T-cell (primary cell): ENCODE results near the gene CELSR1. TPM values are rescaled to one million over a fixed set of nuclear protein-coding genes. Genes with fewer than 3 reads are reported as not detected.

ENCODE experiments used
- ATAC-seq, 4 experiments: fragments of 200-7000 bp in 3 of 4; fragments of 150-1000 bp in 1 of 4; cut with Tn5 transposase; replicated peaks in 1 of 4; 1 replicate in 3 of 4; 2 replicates in 1 of 4; pipeline ENCODE4 v1.10.0; 2021; ENCODE audit warnings: moderate library complexity in 3 of 4, mild to moderate bottlenecking in 2 of 4, moderate number of reproducible peaks in 1 of 4
- CTCF ChIA-PET, 2 donors: fragments of 300-600 bp; sonication (Branson Sonifier 250); formaldehyde crosslinking; loops; one replicate each; lab custom pipeline; 2022; ENCODE audit warnings: antibody characterized with exemption in 2 of 2; lab: Charles Lee
- POLR2A ChIA-PET, 2 donors: fragments of 300-600 bp; sonication (Branson Sonifier 250); formaldehyde crosslinking; loops; one replicate each; lab custom pipeline; 2022; ENCODE audit warnings: antibody characterized with exemption in 2 of 2; lab: Charles Lee
- DNase-seq, 35 experiments: peaks; one replicate each; pipeline versions ENCODE4 v3.0.0 to v3.0.0-alpha.2; 2013 to 2023
- H3K27ac ChIP-seq: one replicate; pipeline ENCODE4 v1.5.1; 2013; ENCODE audit warnings: low read length
- H3K27me3 ChIP-seq, 2 experiments: replicated peaks in 1 of 2; 1 replicate in 1 of 2; 2 replicates in 1 of 2; pipeline versions ENCODE4 v1.6.1 to v1.7.0; 2013; ENCODE audit warnings: low read length in 1 of 2, mixed read lengths in 1 of 2; ENCODE audit not compliant: control insufficient read depth in 2 of 2, insufficient read depth in 2 of 2; ENCODE audit errors: extremely low read depth in 1 of 2
- H3K36me3 ChIP-seq, 2 donors: 1 replicate in 1 of 2; 2 replicates in 1 of 2; pipeline versions ENCODE4 v1.6.1 to v1.7.0; 2013; ENCODE audit warnings: low read length in 1 of 2; ENCODE audit not compliant: control insufficient read depth in 2 of 2, insufficient read depth in 1 of 2; ENCODE audit errors: extremely low read depth in 1 of 2
- H3K4me1 ChIP-seq, 2 experiments: 1 replicate in 1 of 2; 2 replicates in 1 of 2; pipeline versions ENCODE4 v1.6.1 to v1.7.0; 2013; ENCODE audit warnings: low read length in 2 of 2, mixed read lengths in 1 of 2; ENCODE audit not compliant: insufficient read depth in 2 of 2, control insufficient read depth in 1 of 2; ENCODE audit errors: extremely low read depth in 1 of 2
- H3K4me3 ChIP-seq, 2 donors: 1 replicate in 1 of 2; 2 replicates in 1 of 2; pipeline versions ENCODE4 v1.5.1 to v1.7.0; 2013; ENCODE audit warnings: mild to moderate bottlenecking in 2 of 2, low read length in 1 of 2, moderate library complexity in 1 of 2; ENCODE audit not compliant: control insufficient read depth in 1 of 2; ENCODE audit errors: extremely low read depth in 1 of 2
- H3K9me3 ChIP-seq: 2 replicates; pipeline ENCODE4 v1.7.0; 2013
- H3K27ac Mint-ChIP-seq, 2 donors: one replicate each; pipeline ENCODE4 v1.8.0; 2020 to 2021; ENCODE audit warnings: mild to moderate bottlenecking in 2 of 2, mixed read lengths in 2 of 2
- H3K27me3 Mint-ChIP-seq, 2 donors: one replicate each; pipeline ENCODE4 v1.8.0; 2021 to 2022; ENCODE audit warnings: mixed read lengths in 2 of 2
- H3K36me3 Mint-ChIP-seq: one replicate; pipeline ENCODE4 v1.8.0; 2021; ENCODE audit warnings: mixed read lengths
- H3K4me1 Mint-ChIP-seq, 3 donors: one replicate each; pipeline ENCODE4 v1.8.0; 2020 to 2022; ENCODE audit warnings: mixed read lengths in 3 of 3, mild to moderate bottlenecking in 1 of 3
- H3K4me3 Mint-ChIP-seq, 3 donors: one replicate each; pipeline ENCODE4 v1.8.0; 2020 to 2022; ENCODE audit warnings: mild to moderate bottlenecking in 3 of 3, mixed read lengths in 3 of 3, moderate library complexity in 3 of 3
- H3K9me3 Mint-ChIP-seq, 3 donors: one replicate each; pipeline ENCODE4 v1.8.0; 2020 to 2022; ENCODE audit warnings: mixed read lengths in 3 of 3
- WGBS: methylation state at CpG from one replicate; pipeline ENCODE4 v1.1.5; 2013; ENCODE audit warnings: missing lambda C conversion rate; ENCODE audit not compliant: insufficient coverage; 5-methylcytosine and 5-hydroxymethylcytosine counted together
- total RNA-seq, 35 experiments: library from RNA in 6 of 35; stranded (reverse) in 6 of 35; fragments of 120-200 nt in 1 of 35; gene quantifications; one replicate each; pipeline versions ENCODE4 v1.2.1 to v1.2.4 and lab custom pipeline; 2013 to 2026

The CELSR1 gene
- total RNA-seq, 5 donors from 2014 or later (not counting 1 experiment from before 2014, with no cell fraction given): 1.1 to 2.7 (median 1.6) TPM

- Mint-ChIP-seq H3K9me3 (no peaks in the 10 kb centered on the region), H3K36me3 (no peaks in the 10 kb centered on the region), H3K27me3 (peaks cover 5 to 12% of the 10 kb centered on the region in 2 donors), H3K4me1 (no peaks in the 10 kb centered on the region), H3K27ac (no peak overlapping the region), H3K4me3 (no peak overlapping the region)
- DNase-seq (no peak), ATAC-seq (no peak)
- Histone ChIP-seq H3K27me3 (peaks cover 0 to 26% of the 10 kb centered on the region in 2 experiments), H3K36me3 (no peaks in the 10 kb centered on the region), H3K4me3 (no peak overlapping the region), H3K4me1 (no peaks in the 10 kb centered on the region), H3K9me3 (no peaks in the 10 kb centered on the region), H3K27ac (no peak overlapping the region)
- ChIA-PET CTCF (no interaction called here), POLR2A (no interaction called here)
- WGBS: no CpG with 5 or more reads among the region's 5 CpGs
Measured at GRCh38 chr22:46467006-46467405, 70.4 kb downstream of the CELSR1 start.

GRCh38 chr22:46466255-46466676, 71.2 kb downstream of the CELSR1 start:
- H3K4me3 ChIP-seq: no peak overlapping the region
- Mint-ChIP-seq H3K27ac (no peak overlapping the region), H3K27me3 (peaks cover 5 to 10% of the 10 kb centered on the region in 2 donors), H3K4me3 (no peak overlapping the region), H3K4me1 (no peaks in the 10 kb centered on the region), H3K36me3 (no peaks in the 10 kb centered on the region), H3K9me3 (no peaks in the 10 kb centered on the region)
- 91% methylated on average over 8 of the region's 10 CpGs for WGBS
- no peaks in the 10 kb centered on the region for H3K9me3 ChIP-seq
- no peak overlapping the region for H3K27ac ChIP-seq
- H3K36me3 ChIP-seq: no peaks in the 10 kb centered on the region
- peaks cover 0 to 33% of the 10 kb centered on the region in 2 experiments for H3K27me3 ChIP-seq
- no peak for ATAC-seq
- ChIA-PET POLR2A (no interaction called here), CTCF (no interaction called here)
- H3K4me1 ChIP-seq: no peaks in the 10 kb centered on the region
- DNase-seq: no peak

GRCh38 chr22:46465793-46466192, 71.6 kb downstream of the CELSR1 start:
- Histone ChIP-seq H3K27ac (no peak overlapping the region), H3K36me3 (no peaks in the 10 kb centered on the region), H3K27me3 (peaks cover 0 to 35% of the 10 kb centered on the region in 2 experiments), H3K9me3 (no peaks in the 10 kb centered on the region), H3K4me1 (no peaks in the 10 kb centered on the region), H3K4me3 (no peak overlapping the region)
- ATAC-seq: no peak
- no peak overlapping the region for H3K27ac Mint-ChIP-seq
- CTCF ChIA-PET: no interaction called here
- H3K9me3 Mint-ChIP-seq: no peaks in the 10 kb centered on the region
- DNase-seq: no peak
- POLR2A ChIA-PET: no interaction called here
- 87% methylated on average over 11 of the region's 12 CpGs for WGBS
- H3K4me1 Mint-ChIP-seq: no peaks in the 10 kb centered on the region
- no peak overlapping the region for H3K4me3 Mint-ChIP-seq
- H3K36me3 Mint-ChIP-seq: no peaks in the 10 kb centered on the region
- H3K27me3 Mint-ChIP-seq: peaks cover 5 to 10% of the 10 kb centered on the region in 2 donors

GRCh38 chr22:46465345-46465720, 72.1 kb downstream of the CELSR1 start:
- no peak for DNase-seq
- no peaks in the 10 kb centered on the region for H3K4me1 ChIP-seq
- H3K9me3 Mint-ChIP-seq: no peaks in the 10 kb centered on the region
- no peaks in the 10 kb centered on the region for H3K36me3 ChIP-seq
- WGBS: 72% methylated on average over 10 of the region's 11 CpGs
- CTCF ChIA-PET: no interaction called here
- H3K4me3 Mint-ChIP-seq: no peak overlapping the region
- POLR2A ChIA-PET: no interaction called here
- no peaks in the 10 kb centered on the region for H3K4me1 Mint-ChIP-seq
- no peak overlapping the region for H3K4me3 ChIP-seq
- H3K36me3 Mint-ChIP-seq: no peaks in the 10 kb centered on the region
- no peak overlapping the region for H3K27ac Mint-ChIP-seq
- no peak for ATAC-seq
- peaks cover 5 to 10% of the 10 kb centered on the region in 2 donors for H3K27me3 Mint-ChIP-seq
- no peaks in the 10 kb centered on the region for H3K9me3 ChIP-seq
- peaks cover 0 to 38% of the 10 kb centered on the region in 2 experiments for H3K27me3 ChIP-seq
- no peak overlapping the region for H3K27ac ChIP-seq

- DNase-seq: no peak
- H3K4me1 Mint-ChIP-seq: no peaks in the 10 kb centered on the region
- Histone ChIP-seq H3K9me3 (no peaks in the 10 kb centered on the region), H3K27me3 (peaks cover 0 to 38% of the 10 kb centered on the region in 2 experiments), H3K36me3 (no peaks in the 10 kb centered on the region), H3K27ac (no peak overlapping the region), H3K4me3 (no peak overlapping the region), H3K4me1 (no peaks in the 10 kb centered on the region)
- no peak for ATAC-seq
- no peak overlapping the region for H3K4me3 Mint-ChIP-seq
- no peaks in the 10 kb centered on the region for H3K9me3 Mint-ChIP-seq
- WGBS: 86% methylated on average over 14 of the region's 18 CpGs
- H3K27me3 Mint-ChIP-seq: peaks cover 9 to 13% of the 10 kb centered on the region in 2 donors
- CTCF ChIA-PET: no interaction called here
- H3K36me3 Mint-ChIP-seq: no peaks in the 10 kb centered on the region
- POLR2A ChIA-PET: no interaction called here
- H3K27ac Mint-ChIP-seq: no peak overlapping the region
Measured at GRCh38 chr22:46464701-46465344, 72.6 kb downstream of the CELSR1 start.

GRCh38 chr22:46464296-46464695, 73.1 kb downstream of the CELSR1 start:
- 88% methylated on average over 7 of the region's 8 CpGs for WGBS
- CTCF ChIA-PET: no interaction called here

More at GRCh38 chr22:46464296-46464695, 73.1 kb downstream of the CELSR1 start:
- H3K27ac Mint-ChIP-seq: no peak overlapping the region
- H3K4me1 Mint-ChIP-seq: no peaks in the 10 kb centered on the region
- H3K27me3 Mint-ChIP-seq: peaks cover 9 to 13% of the 10 kb centered on the region in 2 donors
- Histone ChIP-seq H3K36me3 (no peaks in the 10 kb centered on the region), H3K4me3 (no peak overlapping the region), H3K27me3 (peaks cover 0 to 41% of the 10 kb centered on the region in 2 experiments), H3K9me3 (no peaks in the 10 kb centered on the region), H3K27ac (no peak overlapping the region), H3K4me1 (no peaks in the 10 kb centered on the region)
- H3K4me3 Mint-ChIP-seq: no peak overlapping the region
- POLR2A ChIA-PET: no interaction called here
- ATAC-seq: no peak
- no peaks in the 10 kb centered on the region for H3K36me3 Mint-ChIP-seq
- DNase-seq: no peak
- no peaks in the 10 kb centered on the region for H3K9me3 Mint-ChIP-seq
